HepG2 (cell line): Measurements from ENCODE around the gene U2SURP. TPM values are rescaled to one million over a fixed set of nuclear protein-coding genes. Genes with fewer than 3 reads are reported as not detected.

Source experiments
- CEBPG ChIP-seq: IDR thresholded peaks from 2 replicates; pipeline ENCODE4 v1.6.1; 2016
- GZF1 ChIP-seq: sonication (generic); formaldehyde crosslinking; IDR thresholded peaks from 2 replicates; pipeline ENCODE4 v1.5.1; 2020; ENCODE audit warnings: mild to moderate bottlenecking, missing genetic modification reagents
- KLF11 ChIP-seq: IDR thresholded peaks from 2 replicates; pipeline ENCODE4 v1.6.1; 2016; ENCODE audit warnings: missing compliant biosample characterization
- MIXL1 ChIP-seq: IDR thresholded peaks from 2 replicates; pipeline ENCODE4 v1.6.1; 2016
- POLR2A ChIP-seq, 2 experiments: IDR thresholded peaks; 2 replicates each; pipeline ENCODE4 v1.6.1; 2011; ENCODE audit warnings: low read depth in 2 of 2, low read length in 2 of 2, mild to moderate bottlenecking in 1 of 2, moderate library complexity in 1 of 2; ENCODE audit not compliant: insufficient read depth in 1 of 2
- RERE ChIP-seq: IDR thresholded peaks from 2 replicates; pipeline ENCODE4 v1.6.1; 2016; ENCODE audit warnings: low read depth, missing genetic modification reagents, missing compliant biosample characterization
- SOX5 ChIP-seq: IDR thresholded peaks from 2 replicates; pipeline ENCODE4 v1.6.1; 2016; ENCODE audit warnings: borderline replicate concordance
- SOX6 ChIP-seq, 2 experiments: fragments of 450-650 bp in 1 of 2; sonication (generic) in 1 of 2; formaldehyde crosslinking in 1 of 2; IDR thresholded peaks; 2 replicates each; pipeline versions ENCODE4 v1.4.0 to v1.6.1; 2017 to 2020; ENCODE audit warnings: antibody characterized with exemption in 1 of 2, mild to moderate bottlenecking in 1 of 2, missing genetic modification reagents in 1 of 2
- ZNF232 ChIP-seq: sonication (generic); formaldehyde crosslinking; IDR thresholded peaks from 2 replicates; pipeline ENCODE4 v1.4.0; 2020; ENCODE audit warnings: missing genetic modification reagents, borderline replicate concordance
- ZNF33A ChIP-seq: sonication (generic); formaldehyde crosslinking; IDR thresholded peaks from 2 replicates; pipeline ENCODE4 v1.5.1; 2020; ENCODE audit warnings: missing genetic modification reagents, mild to moderate bottlenecking, moderate library complexity, borderline replicate concordance
- polyA plus RNA-seq, 8 experiments: library from polyadenylated mRNA; depleted of rRNA in 3 of 8; stranded (reverse) in 7 of 8; unstranded in 1 of 8; fragments of >200 nt; fragmentation: Illumina TruSeq in 4 of 8; extraction: Trizol in 4 of 8; gene quantifications; 2 replicates each; pipeline versions ENCODE4 v1.2.1 to v1.2.3, GENCODE V29; 2011 to 2016; ENCODE audit warnings: low read depth in 4 of 8, missing spikeins in 1 of 8, mixed read lengths in 1 of 8; ENCODE audit not compliant: insufficient read depth in 1 of 8
- total RNA-seq, 5 experiments: library from RNA; depleted of rRNA; stranded (reverse); fragments of >200 nt; fragmentation: Illumina TruSeq; extraction: Trizol; gene quantifications; 2 replicates each; pipeline ENCODE4 v1.2.3, GENCODE V29; 2016; ENCODE audit warnings: low read depth in 1 of 5
- TF ChIP-seq, protein P1 (sequence below): IDR thresholded peaks from 2 replicates; pipeline ENCODE4 v1.6.1; 2016
- TF ChIP-seq, protein P2 (sequence below): sonication (generic); formaldehyde crosslinking; IDR thresholded peaks from 2 replicates; pipeline ENCODE4 v1.4.0; 2020; ENCODE audit warnings: mild to moderate bottlenecking, missing genetic modification reagents
- TF ChIP-seq, protein P3 (sequence below): sonication (generic); formaldehyde crosslinking; IDR thresholded peaks from 2 replicates; pipeline ENCODE4 v1.4.0; 2020; ENCODE audit warnings: missing genetic modification reagents
- TF ChIP-seq, protein P4 (sequence below): IDR thresholded peaks from 2 replicates; pipeline ENCODE4 v1.6.1; 2012; ENCODE audit warnings: inconsistent platforms
- TF ChIP-seq, protein P5 (sequence below): IDR thresholded peaks from 2 replicates; pipeline ENCODE4 v1.6.1; 2016; ENCODE audit warnings: missing compliant biosample characterization, missing genetic modification reagents, borderline replicate concordance

Gene U2SURP
- total and polyA plus RNA-seq, 2 of the 13 experiments (the other 11 are each of a cell fraction or from before 2014, with no cell fraction given) = 55.9 to 173 TPM

DNA sequence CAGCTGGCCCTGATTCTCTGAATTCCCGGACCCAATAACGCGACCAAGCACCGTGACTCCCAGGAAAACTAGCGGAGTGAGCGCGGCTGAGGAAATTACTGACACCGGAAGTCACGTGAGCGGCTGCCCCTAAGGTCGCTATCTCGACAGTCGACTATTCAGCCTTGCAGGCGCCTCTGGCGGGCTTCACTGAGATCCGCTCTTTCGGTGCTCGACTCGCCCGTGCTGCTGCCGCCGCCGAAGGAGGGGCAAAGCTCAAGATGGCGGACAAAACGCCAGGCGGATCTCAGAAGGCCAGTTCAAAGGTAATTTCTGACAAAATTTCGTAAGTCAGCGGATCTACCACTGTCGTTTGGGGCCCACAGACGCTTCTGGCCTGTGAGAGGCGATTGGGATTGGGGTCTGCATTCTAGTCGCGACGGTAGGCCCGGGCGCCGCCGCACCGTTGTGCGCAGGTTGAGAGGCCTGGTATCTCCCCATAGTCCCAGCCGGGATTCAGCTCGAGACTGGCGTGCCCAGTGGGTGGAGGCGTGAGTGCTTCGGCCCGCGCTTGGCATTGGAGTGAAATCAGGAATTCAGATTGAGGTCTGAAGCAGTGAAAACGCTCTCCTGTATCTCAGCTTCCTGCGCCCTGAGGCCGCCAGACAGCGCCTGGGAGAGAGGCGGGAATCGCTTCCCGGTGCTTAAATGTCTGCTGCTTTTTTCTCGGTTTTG lies at the start of gene U2SURP (continued):
- peak; percentile 95 for TF ChIP-seq POLR2A (IDR thresholded peaks at IDR 0.05; ENCODE audit: insufficient read depth in 1 of 2, low read depth in 2 of 2, low read length in 2 of 2)
- TF ChIP-seq RERE (CRISPR knock-in tag) = 0 out of 2 replicates have a peak, but pooled peaks have one; percentile 38
- TF ChIP-seq SOX6 (IDR thresholded peaks at IDR 0.05) = no peak
- TF ChIP-seq SOX6 (CRISPR knock-in tag; IDR thresholded peaks at IDR 0.05) = peak; percentile 84
- TF ChIP-seq, protein P1, sequence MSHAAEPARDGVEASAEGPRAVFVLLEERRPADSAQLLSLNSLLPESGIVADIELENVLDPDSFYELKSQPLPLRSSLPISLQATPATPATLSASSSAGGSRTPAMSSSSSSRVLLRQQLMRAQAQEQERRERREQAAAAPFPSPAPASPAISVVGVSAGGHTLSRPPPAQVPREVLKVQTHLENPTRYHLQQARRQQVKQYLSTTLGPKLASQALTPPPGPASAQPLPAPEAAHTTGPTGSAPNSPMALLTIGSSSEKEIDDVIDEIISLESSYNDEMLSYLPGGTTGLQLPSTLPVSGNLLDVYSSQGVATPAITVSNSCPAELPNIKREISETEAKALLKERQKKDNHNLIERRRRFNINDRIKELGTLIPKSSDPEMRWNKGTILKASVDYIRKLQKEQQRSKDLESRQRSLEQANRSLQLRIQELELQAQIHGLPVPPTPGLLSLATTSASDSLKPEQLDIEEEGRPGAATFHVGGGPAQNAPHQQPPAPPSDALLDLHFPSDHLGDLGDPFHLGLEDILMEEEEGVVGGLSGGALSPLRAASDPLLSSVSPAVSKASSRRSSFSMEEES = peak; percentile 98
- TF ChIP-seq GZF1 (CRISPR knock-in tag) = no peak; the same call in 1 of the 2 replicates
- TF ChIP-seq, protein P2, sequence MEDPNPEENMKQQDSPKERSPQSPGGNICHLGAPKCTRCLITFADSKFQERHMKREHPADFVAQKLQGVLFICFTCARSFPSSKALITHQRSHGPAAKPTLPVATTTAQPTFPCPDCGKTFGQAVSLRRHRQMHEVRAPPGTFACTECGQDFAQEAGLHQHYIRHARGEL (CRISPR knock-in tag) = no peak
- peak; percentile 73 for TF ChIP-seq CEBPG (CRISPR knock-in tag)
- no peak; the same call in none of the 2 replicates for TF ChIP-seq ZNF232 (CRISPR knock-in tag)
- peak; percentile 90 for TF ChIP-seq MIXL1 (CRISPR knock-in tag)
- no peak; the same call in 1 of the 2 replicates for TF ChIP-seq KLF11
- TF ChIP-seq, protein P3, sequence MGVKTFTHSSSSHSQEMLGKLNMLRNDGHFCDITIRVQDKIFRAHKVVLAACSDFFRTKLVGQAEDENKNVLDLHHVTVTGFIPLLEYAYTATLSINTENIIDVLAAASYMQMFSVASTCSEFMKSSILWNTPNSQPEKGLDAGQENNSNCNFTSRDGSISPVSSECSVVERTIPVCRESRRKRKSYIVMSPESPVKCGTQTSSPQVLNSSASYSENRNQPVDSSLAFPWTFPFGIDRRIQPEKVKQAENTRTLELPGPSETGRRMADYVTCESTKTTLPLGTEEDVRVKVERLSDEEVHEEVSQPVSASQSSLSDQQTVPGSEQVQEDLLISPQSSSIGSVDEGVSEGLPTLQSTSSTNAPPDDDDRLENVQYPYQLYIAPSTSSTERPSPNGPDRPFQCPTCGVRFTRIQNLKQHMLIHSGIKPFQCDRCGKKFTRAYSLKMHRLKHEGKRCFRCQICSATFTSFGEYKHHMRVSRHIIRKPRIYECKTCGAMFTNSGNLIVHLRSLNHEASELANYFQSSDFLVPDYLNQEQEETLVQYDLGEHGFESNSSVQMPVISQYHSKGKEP (CRISPR knock-in tag) = peak; percentile 77; the same call in 1 of the 2 replicates
- peak; percentile 64; the same call in 1 of the 2 replicates for TF ChIP-seq ZNF33A (CRISPR knock-in tag)
- TF ChIP-seq, protein P4, sequence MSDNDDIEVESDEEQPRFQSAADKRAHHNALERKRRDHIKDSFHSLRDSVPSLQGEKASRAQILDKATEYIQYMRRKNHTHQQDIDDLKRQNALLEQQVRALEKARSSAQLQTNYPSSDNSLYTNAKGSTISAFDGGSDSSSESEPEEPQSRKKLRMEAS = peak; percentile 87
- TF ChIP-seq, protein P5, sequence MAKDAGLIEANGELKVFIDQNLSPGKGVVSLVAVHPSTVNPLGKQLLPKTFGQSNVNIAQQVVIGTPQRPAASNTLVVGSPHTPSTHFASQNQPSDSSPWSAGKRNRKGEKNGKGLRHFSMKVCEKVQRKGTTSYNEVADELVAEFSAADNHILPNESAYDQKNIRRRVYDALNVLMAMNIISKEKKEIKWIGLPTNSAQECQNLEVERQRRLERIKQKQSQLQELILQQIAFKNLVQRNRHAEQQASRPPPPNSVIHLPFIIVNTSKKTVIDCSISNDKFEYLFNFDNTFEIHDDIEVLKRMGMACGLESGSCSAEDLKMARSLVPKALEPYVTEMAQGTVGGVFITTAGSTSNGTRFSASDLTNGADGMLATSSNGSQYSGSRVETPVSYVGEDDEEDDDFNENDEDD (CRISPR knock-in tag) = peak; percentile 91
- TF ChIP-seq SOX5 = peak; percentile 76; the same call in 1 of the 2 replicates
